NCI-H510A treated with DMSO at 0.1 percent for 48 hours (cell line): ENCODE data around the gene TRAM2.

Experiments used
- DNase-seq: peaks from one replicate; lab custom pipeline; 2025; lab: John Stamatoyannopoulos, UW

Gene TRAM2

GRCh38 chr6:52530351-52530750 is 46.5 kb downstream of the TRAM2 start:
- no peak for DNase-seq

- DNase-seq, result no peak
Measured at GRCh38 chr6:52529311-52529710, 47.5 kb downstream of the TRAM2 start.

GRCh38 chr6:52527436-52527835 is 49.4 kb downstream of the TRAM2 start:
- no peak for DNase-seq

GRCh38 chr6:52526634-52527033 is 50.2 kb downstream of the TRAM2 start:
- DNase-seq, result no peak

- DNase-seq, result no peak
Measured at GRCh38 chr6:52524918-52525317, 51.9 kb downstream of the TRAM2 start.

GRCh38 chr6:52523378-52524142 is 53.3 kb downstream of the TRAM2 start:
- DNase-seq, result no peak

GRCh38 chr6:52522655-52523054 is 54.2 kb downstream of the TRAM2 start:
- no peak for DNase-seq

- no peak for DNase-seq
Measured at GRCh38 chr6:52522151-52522626, 54.7 kb downstream of the TRAM2 start.

GRCh38 chr6:52519618-52520017 is 57.2 kb downstream of the TRAM2 start:
- DNase-seq, result no peak

GRCh38 chr6:52518279-52518945 is 58.4 kb downstream of the TRAM2 start:
- no peak for DNase-seq

GRCh38 chr6:52517502-52518278 is 59.2 kb downstream of the TRAM2 start:
- no peak for DNase-seq

GRCh38 chr6:52516943-52517342 is 59.9 kb downstream of the TRAM2 start:
- no peak for DNase-seq

GRCh38 chr6:52516269-52516668 is 60.6 kb downstream of the TRAM2 start:
- no peak for DNase-seq

GRCh38 chr6:52515219-52515960 is 61.5 kb downstream of the TRAM2 start:
- no peak for DNase-seq

GRCh38 chr6:52514514-52514913 is 62.3 kb downstream of the TRAM2 start:
- DNase-seq, result no peak

- no peak for DNase-seq
Measured at GRCh38 chr6:52513896-52514295, 63.0 kb downstream of the TRAM2 start.

- DNase-seq, result no peak
Measured at GRCh38 chr6:52513464-52513863, 63.4 kb downstream of the TRAM2 start.

GRCh38 chr6:52512199-52512598 is 64.7 kb downstream of the TRAM2 start:
- DNase-seq, result no peak

GRCh38 chr6:52511572-52512151 is 65.2 kb downstream of the TRAM2 start:
- no peak for DNase-seq

- no peak for DNase-seq
Measured at GRCh38 chr6:52511163-52511562, 65.7 kb downstream of the TRAM2 start.

- no peak for DNase-seq
Measured at GRCh38 chr6:52510213-52510562, 66.7 kb downstream of the TRAM2 start.
